Measurements from ENCODE around the gene CEP83.

CEP83 gene

GRCh38 chr12:94305130-94305957 lies 154.3 kb downstream of the CEP83 start:
- DNase-seq (ENCODE audit: low read depth in 2 of 2) = no peak

- no peak for DNase-seq (ENCODE audit: low read depth in 2 of 2)
Observed at GRCh38 chr12:94304566-94305061, 155.1 kb downstream of the CEP83 start.

DNA sequence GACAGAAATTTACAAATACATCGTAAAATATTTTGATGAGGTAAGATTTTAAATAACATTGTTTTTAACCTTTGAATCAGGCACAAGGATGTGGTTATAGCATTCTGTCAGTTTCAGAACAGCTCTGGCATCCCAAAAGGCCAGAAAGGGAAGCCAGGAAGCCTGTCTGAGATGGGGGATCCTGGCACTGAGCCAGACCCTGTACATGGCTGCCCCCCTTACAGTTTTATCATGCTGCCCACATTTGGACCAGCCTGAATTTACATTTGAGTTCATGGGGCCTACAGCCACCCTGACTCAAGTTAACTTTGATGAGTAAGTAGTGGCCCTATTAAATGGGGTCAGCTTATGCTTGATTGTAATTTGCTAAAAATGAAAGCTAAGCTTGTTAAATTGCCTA lies 155.7 kb downstream of the CEP83 start:
- DNase-seq (ENCODE audit: low read depth in 2 of 2) = no peak

- DNase-seq (ENCODE audit: low read depth in 2 of 2) = no peak
Observed at GRCh38 chr12:94299846-94300245, 159.8 kb downstream of the CEP83 start.

DNA sequence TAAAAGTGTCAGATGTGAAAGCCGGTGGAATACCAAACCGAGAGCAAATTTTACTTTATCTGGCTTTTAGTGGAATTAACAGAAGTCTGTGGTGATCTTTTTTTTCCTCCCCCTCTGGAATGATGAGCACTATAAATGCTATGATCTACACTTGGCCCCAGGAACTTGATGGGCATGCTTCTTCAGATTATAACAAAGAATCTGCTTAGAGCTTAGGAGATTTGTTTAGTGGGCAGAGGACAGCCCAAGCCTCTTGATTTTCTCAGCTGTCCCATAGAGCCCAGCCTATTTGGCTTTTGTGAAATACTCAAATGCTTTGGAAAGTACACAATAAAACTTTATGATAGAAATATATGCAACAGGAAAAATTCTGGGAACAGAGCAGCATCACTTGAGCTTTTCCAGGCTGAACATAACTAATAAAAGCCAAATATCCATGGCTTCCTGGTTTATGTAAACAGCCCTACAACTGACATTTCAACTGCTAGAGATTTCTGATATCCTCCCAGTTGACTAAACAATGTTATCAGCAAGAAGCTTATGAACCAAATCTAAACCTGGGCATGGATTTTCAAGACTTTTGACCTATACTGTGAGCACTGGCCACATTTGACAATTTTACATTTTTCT lies 161.7 kb downstream of the CEP83 start:
- DNase-seq (ENCODE audit: low read depth in 2 of 2) = no peak

DNA sequence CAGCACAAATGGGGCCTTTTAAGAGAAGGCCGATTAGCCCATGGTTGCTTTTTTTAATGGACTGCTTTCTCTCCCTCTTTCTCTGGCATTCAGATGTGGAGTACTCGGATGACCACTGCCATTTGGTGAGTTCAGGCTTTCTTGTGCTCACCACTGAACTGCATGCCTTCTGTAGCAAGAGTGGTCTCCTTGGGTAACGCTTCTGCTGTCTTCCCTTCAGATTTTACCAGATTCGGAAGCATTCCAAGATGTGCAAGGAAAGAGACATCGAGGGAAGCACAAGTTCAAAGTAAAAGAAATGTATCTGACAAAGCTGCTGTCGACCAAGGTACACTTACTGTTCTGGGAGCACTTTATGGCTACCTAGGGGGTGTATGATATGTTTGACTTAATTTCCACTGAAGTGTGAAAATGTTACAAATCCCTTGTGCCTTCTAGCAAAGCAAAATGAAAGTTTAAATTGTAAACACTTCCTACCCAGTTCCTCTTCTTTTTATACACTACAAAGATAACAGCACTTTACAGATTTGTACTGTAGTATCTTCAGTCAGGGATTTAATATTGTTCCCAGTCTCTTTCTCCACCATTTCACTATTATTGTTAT lies 162.5 kb downstream of the CEP83 start:
- no peak for DNase-seq (ENCODE audit: low read depth in 2 of 2)

DNA sequence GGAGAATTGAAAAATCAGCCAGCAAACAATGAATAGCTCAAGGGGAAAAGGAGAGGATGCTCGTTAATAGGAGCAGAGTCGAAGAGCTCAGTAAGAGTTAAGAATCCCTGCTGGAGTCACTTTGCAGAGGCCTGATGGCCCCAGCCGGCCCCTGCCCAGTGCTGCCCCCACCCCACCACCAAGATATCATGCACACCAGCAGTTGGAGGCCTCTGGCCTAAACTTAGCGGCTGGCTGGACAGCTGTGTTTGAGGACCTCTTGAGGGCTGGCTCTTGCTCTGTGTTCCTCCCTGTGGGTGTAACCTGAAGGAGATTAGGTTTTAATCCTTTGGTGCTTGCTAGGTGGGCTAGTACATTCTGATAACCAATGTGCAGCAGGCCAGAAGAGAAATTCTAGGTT lies 169.3 kb downstream of the CEP83 start:
- no peak for DNase-seq (ENCODE audit: low read depth in 2 of 2)

DNA sequence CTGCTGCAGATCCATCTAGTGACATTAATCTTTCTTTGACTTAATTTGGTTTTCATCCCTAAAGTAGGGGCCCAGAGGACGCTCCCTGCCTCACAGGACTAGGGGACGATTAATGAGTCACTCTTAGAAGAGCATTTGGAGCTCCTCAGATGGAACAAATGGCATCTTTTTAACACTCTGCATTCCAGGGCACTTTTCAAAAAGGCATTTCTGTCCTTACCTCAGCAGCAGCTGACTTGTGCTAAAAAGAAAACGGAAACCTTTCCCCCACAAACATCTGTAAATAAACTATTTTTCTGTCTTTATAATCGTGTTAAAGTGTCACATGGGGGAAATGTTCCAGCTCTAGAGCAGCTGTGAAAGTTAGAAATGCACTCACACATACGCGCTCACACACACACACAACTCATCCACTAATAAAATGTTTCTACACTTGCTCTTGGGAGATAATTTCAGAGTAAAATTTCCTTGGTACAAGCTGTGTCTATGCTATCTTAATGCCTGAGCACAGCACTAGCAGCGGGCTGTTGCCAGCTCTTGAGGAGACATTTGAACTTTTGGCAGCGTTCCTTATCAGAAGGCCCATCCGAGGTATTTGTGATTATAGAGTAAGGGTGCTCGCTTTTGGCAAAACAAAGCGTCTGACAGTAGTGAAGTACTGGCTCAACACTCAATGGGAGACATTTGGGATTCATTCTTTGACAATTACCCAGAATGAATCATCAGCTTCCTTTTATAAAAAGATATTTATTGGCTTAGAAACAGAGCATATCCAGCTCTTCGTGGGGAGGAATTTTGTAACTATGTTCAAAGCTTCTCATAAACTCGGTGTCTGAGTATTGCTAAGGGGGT lies 170.0 kb downstream of the CEP83 start:
- no peak for DNase-seq (ENCODE audit: low read depth in 2 of 2)

GRCh38 chr12:94287245-94287628 lies 172.4 kb downstream of the CEP83 start:
- no peak for DNase-seq (ENCODE audit: low read depth in 2 of 2)

DNA sequence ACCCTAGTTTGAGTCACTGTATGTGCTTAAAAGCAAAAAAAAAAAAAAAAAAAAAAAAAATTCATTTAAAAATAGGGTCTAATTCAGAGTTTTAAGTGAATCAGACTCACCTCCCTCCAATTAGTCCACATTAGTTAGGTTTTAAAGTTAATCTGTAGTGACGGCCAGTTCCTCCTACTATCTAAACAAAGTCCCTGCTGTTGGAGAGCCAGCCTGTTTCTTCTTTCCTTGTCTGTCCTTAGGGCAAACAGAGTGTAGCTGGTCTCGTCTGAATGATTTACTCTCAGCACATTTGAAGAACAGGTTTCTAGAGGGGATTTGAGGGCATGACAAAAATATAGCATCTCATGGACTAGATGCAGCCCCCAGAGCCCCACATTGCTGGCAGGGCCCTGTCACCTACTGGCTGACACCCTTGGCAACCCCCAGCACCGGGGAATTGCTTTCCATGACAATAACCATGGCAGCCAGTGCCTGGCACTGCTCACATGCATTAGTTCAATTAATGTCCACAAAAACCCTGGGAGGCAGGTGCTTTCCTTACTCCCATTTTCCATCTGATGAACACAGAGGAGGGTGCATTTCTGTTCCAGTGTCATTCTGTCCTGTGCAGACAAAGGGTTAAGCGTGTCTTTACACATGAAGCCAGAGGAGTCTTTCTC lies 173.0 kb downstream of the CEP83 start:
- no peak for DNase-seq (ENCODE audit: low read depth in 2 of 2)

DNA sequence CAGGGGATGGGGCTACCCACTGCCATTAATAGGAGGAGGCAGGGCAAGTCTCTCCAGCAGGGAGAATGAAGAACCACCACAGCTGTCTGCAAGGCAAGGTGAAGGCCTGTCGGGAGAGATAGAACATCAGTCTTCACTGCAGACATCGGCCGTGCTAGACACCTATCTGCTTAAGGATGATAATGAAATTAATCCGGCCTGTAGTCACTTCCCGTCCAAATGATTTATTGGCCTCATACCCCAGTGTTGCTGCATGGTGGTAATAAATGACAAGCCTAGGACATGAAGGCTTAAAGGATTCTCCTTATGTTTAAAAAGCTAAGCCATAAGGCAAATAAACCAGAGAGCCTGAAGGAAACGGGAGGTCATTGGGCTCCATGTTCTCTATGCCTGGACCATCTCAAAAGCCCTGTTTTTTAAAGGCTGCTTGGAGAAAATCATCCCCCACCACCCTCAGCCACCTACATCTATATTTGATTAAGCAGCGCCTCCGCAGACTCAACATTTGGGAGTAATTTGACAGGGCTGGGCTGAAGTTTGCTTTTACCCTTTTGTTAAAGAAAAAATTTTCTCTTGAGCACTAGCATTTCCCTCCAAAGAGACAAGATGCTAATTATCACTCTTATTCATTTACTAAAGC lies 173.6 kb downstream of the CEP83 start:
- DNase-seq (ENCODE audit: low read depth in 2 of 2) = no peak

- no peak for DNase-seq (ENCODE audit: low read depth in 2 of 2)
Observed at GRCh38 chr12:94284859-94285258, 174.8 kb downstream of the CEP83 start.

DNA sequence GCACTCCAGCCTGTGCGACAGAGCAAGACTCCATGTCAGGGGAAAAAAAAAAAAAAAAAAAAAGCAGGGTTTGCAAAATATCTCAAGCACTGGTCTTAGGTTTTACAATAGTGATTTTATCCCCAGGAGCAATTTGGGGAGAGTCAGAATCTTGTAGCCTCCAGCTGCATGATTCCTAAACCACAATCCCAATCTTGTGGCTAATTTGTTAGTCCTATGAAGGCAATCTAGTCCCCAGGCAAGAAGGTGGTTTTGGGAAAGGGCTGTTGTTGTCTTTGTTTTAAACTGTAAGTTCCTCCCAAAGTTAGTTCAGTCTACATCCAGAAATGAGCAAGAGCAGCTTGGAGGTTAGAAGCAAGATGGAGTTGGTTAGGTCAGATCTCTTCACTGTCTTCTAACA lies 175.6 kb downstream of the CEP83 start:
- no peak for DNase-seq (ENCODE audit: low read depth in 2 of 2)

GRCh38 chr12:94282675-94283074 lies 177.0 kb downstream of the CEP83 start:
- no peak for DNase-seq (ENCODE audit: low read depth in 2 of 2)

GRCh38 chr12:94280063-94280462 lies 179.6 kb downstream of the CEP83 start:
- DNase-seq (ENCODE audit: low read depth in 2 of 2) = no peak

DNA sequence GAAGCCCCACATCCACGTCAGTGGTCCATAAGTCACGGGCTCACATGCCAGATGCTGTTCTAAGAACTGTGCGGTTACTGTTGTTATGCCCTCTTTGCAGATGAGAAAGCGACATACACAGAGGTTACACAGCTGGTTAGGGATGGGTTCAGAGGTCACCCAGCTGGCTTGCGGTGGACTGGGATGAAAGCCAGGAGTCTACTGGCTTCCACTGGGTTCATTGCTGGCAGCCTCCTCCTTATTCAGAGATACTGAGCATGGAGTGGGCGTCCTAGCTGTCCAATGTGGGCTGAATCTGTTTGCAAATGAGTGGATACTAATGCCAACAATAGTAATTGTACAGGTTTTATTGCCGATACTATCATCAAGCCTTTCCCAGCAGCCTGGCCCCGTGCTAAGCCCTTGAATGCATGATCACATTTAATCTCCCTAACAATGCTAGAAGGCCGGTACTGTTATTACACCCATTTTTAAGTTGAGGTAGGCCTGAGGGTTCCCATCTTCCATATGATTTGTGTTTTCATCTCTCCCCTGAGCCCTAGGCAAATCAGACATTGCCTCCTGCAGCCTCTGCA lies 182.2 kb downstream of the CEP83 start:
- no peak for DNase-seq (ENCODE audit: low read depth in 2 of 2)

DNA sequence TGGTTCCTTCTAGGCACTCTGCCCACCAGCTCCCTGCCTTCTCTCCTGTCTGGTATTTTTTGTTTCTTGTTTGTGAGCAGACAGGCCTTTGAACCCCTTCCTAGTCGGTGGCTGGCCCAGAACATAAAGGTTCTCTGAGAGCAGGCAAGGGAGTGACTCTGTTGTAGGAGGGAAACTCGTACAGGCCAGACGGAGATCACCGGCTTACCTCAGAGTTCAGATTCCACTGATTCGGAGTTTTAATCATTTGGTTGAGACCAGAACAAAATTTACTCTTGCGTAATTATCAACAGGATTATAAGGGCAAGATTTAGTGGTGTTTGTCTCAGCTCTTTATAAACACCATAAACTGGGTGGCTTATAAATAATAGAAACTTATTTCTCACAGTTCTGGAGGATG lies 182.9 kb downstream of the CEP83 start:
- no peak for DNase-seq (ENCODE audit: low read depth in 2 of 2)

DNA sequence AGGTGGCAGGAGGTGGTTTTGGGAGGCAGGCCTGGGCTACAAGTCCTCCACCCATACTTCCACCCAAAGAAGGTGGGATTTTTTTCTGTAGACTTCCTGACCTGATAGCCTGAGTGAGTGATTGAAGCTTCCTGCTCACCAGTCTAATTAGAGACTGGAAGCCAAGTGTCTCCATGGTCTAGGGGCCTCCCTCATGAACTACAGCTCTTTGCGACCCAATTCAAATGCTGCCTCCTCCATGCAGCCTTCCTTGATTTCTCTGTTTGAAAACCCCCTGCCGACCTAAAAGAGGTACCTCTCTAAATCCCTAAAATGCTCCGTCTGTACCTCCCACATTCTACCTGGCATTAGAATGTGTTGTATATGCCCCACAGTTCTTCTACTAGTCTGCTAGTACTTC lies 186.4 kb downstream of the CEP83 start:
- DNase-seq (ENCODE audit: low read depth in 2 of 2) = no peak

DNA sequence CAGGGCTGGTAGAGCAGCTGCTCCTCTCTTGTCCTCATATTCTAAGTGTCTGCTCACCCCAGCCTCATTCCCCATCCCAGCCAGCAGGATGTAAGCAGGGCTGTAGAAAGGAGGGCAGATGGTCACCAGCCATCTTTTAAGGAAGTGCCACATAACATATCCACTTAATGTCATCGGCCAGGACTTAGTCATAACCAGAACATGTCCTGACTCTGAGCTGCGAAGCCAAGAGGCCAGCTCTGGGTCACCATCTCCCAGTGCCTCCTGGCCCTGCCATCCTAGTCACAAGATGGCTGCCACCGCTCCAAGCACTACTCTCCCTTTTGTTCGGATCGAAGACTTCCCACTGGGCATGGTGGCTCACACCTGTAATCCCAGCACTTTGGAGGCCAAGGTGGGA lies 187.4 kb downstream of the CEP83 start:
- DNase-seq (ENCODE audit: low read depth in 2 of 2) = no peak

GRCh38 chr12:94271351-94271750 lies 188.3 kb downstream of the CEP83 start:
- no peak for DNase-seq (ENCODE audit: low read depth in 2 of 2)
